Testis (tissue), 3 donors: ENCODE data around the gene SWSAP1. TPM values are rescaled to one million over a fixed set of nuclear protein-coding genes. Genes with fewer than 3 reads are reported as not detected.
A peak's percentile ranks its signal among the peaks of the same experiment; 100 is the strongest.

Experiments used
- DNase-seq: peaks from one replicate; pipeline ENCODE4 v3.0.0-alpha.2; 2019
- H3K27ac ChIP-seq, 2 donors: fragments of 200-600 bp; sonication (generic); one replicate each; pipeline ENCODE4 v1.5.1; 2019
- H3K27me3 ChIP-seq: fragments of 200-600 bp; sonication (generic); one replicate; pipeline ENCODE4 v1.5.1; 2019
- H3K36me3 ChIP-seq: fragments of 200-600 bp; sonication (generic); one replicate; pipeline ENCODE4 v1.5.1; 2017; ENCODE audit warnings: low read depth; ENCODE audit errors: missing control alignments
- H3K4me1 ChIP-seq: fragments of 200-600 bp; sonication (generic); one replicate; pipeline ENCODE4 v1.5.1; 2019
- H3K4me3 ChIP-seq, 2 donors: fragments of 200-600 bp; sonication (generic); one replicate each; pipeline ENCODE4 v1.5.1; 2017 to 2019
- H3K9me3 ChIP-seq: fragments of 200-600 bp; sonication (generic); one replicate; pipeline ENCODE4 v1.5.1; 2017
- POLR2A ChIP-seq: fragments of 450-650 bp; IDR thresholded peaks from one replicate; pipeline ENCODE4 v1.6.1; 2017; ENCODE audit warnings: antibody characterized with exemption, mild to moderate bottlenecking, moderate library complexity
- WGBS, 2 donors: methylation state at CpG; one replicate each; pipeline ENCODE4 v1.1.5; 2018; 5-methylcytosine and 5-hydroxymethylcytosine counted together
- intact Hi-C: fragments of 100-400 bp; cut with DNase I; formaldehyde crosslinking; loops from one replicate; pipeline ENCODE4 v1.15.1; 2023; ENCODE audit warnings: low total_unique reads
- polyA plus RNA-seq: library from polyadenylated mRNA; stranded (reverse); fragments of 350-450 nt; fragmentation: Illumina TruSeq; extraction: RNeasy Lipid Tissue Mini Kit (QIAGEN cat#74804); gene quantifications from one replicate; pipeline ENCODE4 v1.2.3, GENCODE V29; 2014; ENCODE audit warnings: low read depth, low replicate concordance; ENCODE audit not compliant: insufficient read depth
- total RNA-seq, 2 donors: library from RNA; depleted of rRNA; stranded (reverse); fragments of >200 nt; gene quantifications; one replicate each; pipeline ENCODE4 v1.2.3, GENCODE V29; 2016
- TF ChIP-seq, protein P1 (sequence below), 3 experiments: fragments of 450-650 bp in 2 of 3; fragments of 200-600 bp in 1 of 3; sonication (generic) in 1 of 3; IDR thresholded peaks; one replicate each; pipeline ENCODE4 v1.5.1; 2016 to 2019; ENCODE audit warnings: antibody characterized with exemption in 3 of 3, mild to moderate bottlenecking in 2 of 3, moderate library complexity in 1 of 3

The SWSAP1 gene
- total and polyA plus RNA-seq, 3 donors from 2014 or later: 4.9 to 7.0 (median 6.5) TPM

DNA sequence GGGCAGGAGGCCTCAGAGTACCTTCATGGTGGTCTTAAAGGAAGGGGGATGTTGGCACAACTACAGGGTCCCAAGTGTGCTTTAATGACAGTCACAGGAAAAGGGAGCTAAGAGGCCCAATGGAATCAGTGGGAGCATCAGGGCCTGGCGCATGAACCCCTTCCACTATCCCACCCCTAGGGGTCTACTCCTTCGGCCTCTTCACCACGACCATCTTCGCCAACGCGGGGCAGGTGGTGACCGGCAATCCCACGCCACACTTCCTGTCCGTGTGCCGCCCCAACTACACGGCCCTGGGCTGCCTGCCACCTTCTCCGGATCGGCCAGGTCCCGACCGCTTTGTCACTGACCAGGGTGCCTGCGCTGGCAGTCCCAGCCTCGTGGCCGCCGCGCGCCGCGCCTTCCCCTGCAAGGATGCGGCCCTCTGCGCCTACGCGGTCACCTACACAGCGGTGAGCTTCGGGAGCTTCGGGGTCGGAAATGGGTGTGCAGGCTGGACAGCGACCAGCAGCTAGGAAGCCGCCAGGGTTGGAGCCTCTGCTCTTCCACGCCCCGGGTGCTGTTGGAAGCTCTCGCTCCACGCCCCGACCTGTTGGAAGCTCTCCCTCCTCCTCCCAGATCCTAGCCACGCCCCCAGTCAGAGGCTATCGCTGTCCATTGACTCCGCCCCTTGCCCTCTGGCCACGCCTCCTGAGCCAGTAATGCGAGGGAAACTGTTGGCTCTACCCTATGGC, 13.3 kb upstream of the SWSAP1 start:
- WGBS, 2 donors: 57% methylated on average over 9 to 41 of the region's 43 CpGs
- H3K4me3 ChIP-seq: no peak overlapping the region
- no peak for TF ChIP-seq POLR2A
- TF ChIP-seq, protein P1, sequence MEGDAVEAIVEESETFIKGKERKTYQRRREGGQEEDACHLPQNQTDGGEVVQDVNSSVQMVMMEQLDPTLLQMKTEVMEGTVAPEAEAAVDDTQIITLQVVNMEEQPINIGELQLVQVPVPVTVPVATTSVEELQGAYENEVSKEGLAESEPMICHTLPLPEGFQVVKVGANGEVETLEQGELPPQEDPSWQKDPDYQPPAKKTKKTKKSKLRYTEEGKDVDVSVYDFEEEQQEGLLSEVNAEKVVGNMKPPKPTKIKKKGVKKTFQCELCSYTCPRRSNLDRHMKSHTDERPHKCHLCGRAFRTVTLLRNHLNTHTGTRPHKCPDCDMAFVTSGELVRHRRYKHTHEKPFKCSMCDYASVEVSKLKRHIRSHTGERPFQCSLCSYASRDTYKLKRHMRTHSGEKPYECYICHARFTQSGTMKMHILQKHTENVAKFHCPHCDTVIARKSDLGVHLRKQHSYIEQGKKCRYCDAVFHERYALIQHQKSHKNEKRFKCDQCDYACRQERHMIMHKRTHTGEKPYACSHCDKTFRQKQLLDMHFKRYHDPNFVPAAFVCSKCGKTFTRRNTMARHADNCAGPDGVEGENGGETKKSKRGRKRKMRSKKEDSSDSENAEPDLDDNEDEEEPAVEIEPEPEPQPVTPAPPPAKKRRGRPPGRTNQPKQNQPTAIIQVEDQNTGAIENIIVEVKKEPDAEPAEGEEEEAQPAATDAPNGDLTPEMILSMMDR (IDR thresholded peaks at IDR 0.05): no peak
- no peak overlapping the region for H3K27ac ChIP-seq
- peak; percentile 69 for DNase-seq
- peaks cover under 1% of the 10 kb centered on the region for H3K4me1 ChIP-seq
- intact Hi-C loops: no loop called here
- no peaks in the 10 kb centered on the region for H3K36me3 ChIP-seq
- H3K9me3 ChIP-seq: no peaks in the 10 kb centered on the region
- H3K27me3 ChIP-seq: no peaks in the 10 kb centered on the region

DNA sequence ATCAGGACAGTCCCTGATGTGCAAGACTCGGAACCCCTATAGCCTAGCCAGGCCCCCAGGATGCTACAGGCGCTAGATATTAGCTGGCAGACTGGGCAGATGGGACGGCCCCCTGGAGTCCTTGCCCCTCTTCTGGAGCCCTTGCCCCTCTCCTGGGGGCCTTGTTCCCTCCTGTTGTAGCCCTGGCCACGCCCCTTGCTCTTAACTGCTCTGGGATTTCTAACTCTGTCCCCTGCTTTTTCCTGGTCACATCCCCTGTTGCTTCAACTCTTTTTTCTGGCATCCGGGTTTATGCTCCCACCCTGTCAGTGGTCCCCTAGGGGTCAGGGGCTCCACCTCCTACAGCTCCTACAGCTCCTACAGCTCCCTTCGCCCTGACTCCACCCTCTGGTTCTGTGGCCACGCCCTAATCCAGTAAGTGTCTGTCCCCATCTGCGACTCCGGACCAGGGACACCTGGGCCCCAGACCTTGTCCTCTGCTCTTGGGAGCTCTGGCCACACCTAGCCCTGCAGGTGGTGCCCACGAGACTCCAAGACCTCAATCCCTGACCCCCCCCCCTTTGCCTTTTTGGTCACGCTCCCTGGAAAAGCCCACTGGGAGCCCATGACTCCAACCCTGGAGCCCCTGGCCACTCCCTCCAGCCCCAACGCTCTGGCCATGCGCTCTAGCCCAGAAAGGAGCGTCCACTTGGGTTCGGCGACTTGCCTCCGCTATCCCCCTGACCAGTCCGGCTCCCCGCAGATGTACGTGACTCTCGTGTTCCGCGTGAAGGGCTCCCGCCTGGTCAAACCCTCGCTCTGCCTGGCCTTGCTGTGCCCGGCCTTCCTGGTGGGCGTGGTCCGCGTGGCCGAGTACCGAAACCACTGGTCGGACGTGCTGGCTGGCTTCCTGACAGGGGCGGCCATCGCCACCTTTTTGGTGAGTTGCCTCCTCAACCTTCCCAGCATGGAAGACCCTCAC, 12.4 kb upstream of the SWSAP1 start:
- DNase-seq: no peak
- H3K4me3 ChIP-seq: no peak overlapping the region
- TF ChIP-seq, protein P1 (IDR thresholded peaks at IDR 0.05): no peak
- TF ChIP-seq POLR2A: no peak
- no peaks in the 10 kb centered on the region for H3K27me3 ChIP-seq
- WGBS, 2 donors: 65 to 80% methylated on average over 34 to 35 of the region's 35 CpGs
- no peaks in the 10 kb centered on the region for H3K36me3 ChIP-seq
- no peak overlapping the region for H3K27ac ChIP-seq
- no peaks in the 10 kb centered on the region for H3K9me3 ChIP-seq
- intact Hi-C loops: no loop called here
- no peaks in the 10 kb centered on the region for H3K4me1 ChIP-seq

DNA sequence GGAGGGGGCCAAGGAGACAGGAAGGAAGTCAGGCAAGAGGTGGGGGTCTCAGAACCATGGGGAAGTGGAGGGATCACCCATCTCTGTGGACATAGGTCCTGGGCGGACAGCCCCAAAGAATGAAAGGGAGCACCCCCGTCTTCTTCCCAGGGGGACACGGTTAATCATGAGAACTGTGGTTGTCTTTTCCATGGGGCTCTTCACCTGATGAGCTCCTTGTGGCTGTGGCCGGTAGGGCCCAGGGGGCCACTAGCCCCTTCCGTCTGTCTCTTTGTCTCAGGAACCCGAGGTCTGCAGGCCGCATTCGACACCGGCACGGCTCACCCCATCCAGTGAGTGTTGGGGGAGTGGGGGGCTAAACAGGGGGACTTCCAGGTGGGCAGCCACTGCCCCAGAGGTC, 10.6 kb upstream of the SWSAP1 start:
- Histone ChIP-seq H3K9me3 (no peaks in the 10 kb centered on the region), H3K36me3 (no peaks in the 10 kb centered on the region), H3K27me3 (no peaks in the 10 kb centered on the region), H3K27ac (no peak overlapping the region), H3K4me1 (no peaks in the 10 kb centered on the region), H3K4me3 (no peak overlapping the region)
- no peak for TF ChIP-seq POLR2A
- TF ChIP-seq, protein P1 (IDR thresholded peaks at IDR 0.05): no peak
- intact Hi-C loops: no loop called here
- no peak for DNase-seq
- WGBS, 2 donors: 88 to 89% methylated on average over 10 of the region's 10 CpGs

DNA sequence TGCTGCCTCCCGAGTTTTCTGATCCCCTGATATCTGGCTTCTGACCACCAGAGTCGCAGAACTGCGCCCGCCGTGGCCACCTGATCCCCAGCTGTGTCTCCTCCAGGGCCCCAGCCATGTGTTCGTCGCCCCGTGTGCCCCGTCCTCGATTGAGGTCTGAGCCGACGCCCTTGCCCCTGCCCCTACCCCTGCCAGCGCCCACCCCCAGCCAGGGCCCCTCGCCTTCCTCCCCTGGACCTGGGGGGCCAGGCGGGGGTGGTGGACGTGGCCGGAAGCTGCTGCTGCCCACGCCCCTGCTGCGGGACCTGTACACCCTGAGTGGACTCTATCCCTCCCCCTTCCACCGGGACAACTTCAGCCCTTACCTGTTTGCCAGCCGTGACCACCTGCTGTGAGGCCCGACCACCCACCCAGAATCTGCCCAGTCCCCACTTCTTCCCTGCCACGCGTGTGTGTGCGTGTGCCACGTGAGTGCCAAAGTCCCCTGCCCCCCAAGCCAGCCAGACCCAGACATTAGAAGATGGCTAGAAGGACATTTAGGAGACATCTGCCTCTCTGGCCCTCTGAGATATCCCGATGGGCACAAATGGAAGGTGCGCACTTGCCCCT, 10.1 kb upstream of the SWSAP1 start:
- DNase-seq: no peak
- no peaks in the 10 kb centered on the region for H3K36me3 ChIP-seq

More for the DNA sequence above, 10.1 kb upstream of the SWSAP1 start:
- 92 to 94% methylated on average over 21 to 28 of the region's 28 CpGs for WGBS, 2 donors
- intact Hi-C loops: no loop called here
- H3K4me1 ChIP-seq: no peaks in the 10 kb centered on the region
- no peaks in the 10 kb centered on the region for H3K27me3 ChIP-seq
- H3K9me3 ChIP-seq: no peaks in the 10 kb centered on the region
- no peak for TF ChIP-seq POLR2A
- TF ChIP-seq, protein P1 (IDR thresholded peaks at IDR 0.05): no peak
- no peak overlapping the region for H3K27ac ChIP-seq
- no peak overlapping the region for H3K4me3 ChIP-seq
